WTC11 (cell line): ENCODE data around the gene ASCL2. TPM values are rescaled to one million over a fixed set of nuclear protein-coding genes. Genes with fewer than 3 reads are reported as not detected.

ENCODE experiments used
- ATAC-seq: fragments of 200-7000 bp; cut with Tn5 transposase; 2 replicates; pipeline ENCODE4 v1.10.0; 2021; ENCODE audit warnings: mild to moderate bottlenecking, moderate library complexity
- CTCF ChIA-PET: fragments of 300-600 bp; sonication (Branson Sonifier 250); formaldehyde crosslinking; loops from one replicate; lab custom pipeline; 2021; ENCODE audit warnings: antibody characterized with exemption; lab: Charles Lee
- POLR2A ChIA-PET: fragments of 350-600 bp; sonication (Branson Sonifier 250); formaldehyde crosslinking; loops from one replicate; lab custom pipeline; 2021; ENCODE audit warnings: antibody characterized with exemption; lab: Charles Lee
- DNase-seq: peaks from one replicate; pipeline ENCODE4 v3.0.0; 2021; ENCODE audit warnings: low spot score
- H3K27ac Mint-ChIP-seq: 2 replicates; pipeline ENCODE4 v1.8.0; 2021; ENCODE audit warnings: mixed read lengths
- H3K27me3 Mint-ChIP-seq: 2 replicates; pipeline ENCODE4 v1.8.0; 2021; ENCODE audit warnings: low read depth, mild to moderate bottlenecking, moderate library complexity, mixed read lengths
- H3K36me3 Mint-ChIP-seq: 2 replicates; pipeline ENCODE4 v1.8.0; 2021; ENCODE audit warnings: mixed read lengths
- H3K4me1 Mint-ChIP-seq: 2 replicates; pipeline ENCODE4 v1.8.0; 2022; ENCODE audit warnings: mixed read lengths
- H3K4me3 Mint-ChIP-seq: 2 replicates; pipeline ENCODE4 v1.8.0; 2021; ENCODE audit warnings: mild to moderate bottlenecking, moderate library complexity, mixed read lengths
- H3K9me3 Mint-ChIP-seq: 2 replicates; pipeline ENCODE4 v1.8.0; 2021; ENCODE audit warnings: mixed read lengths
- ELF4 ChIP-seq: sonication (generic); formaldehyde crosslinking; IDR thresholded peaks from 2 replicates; pipeline ENCODE4 v1.8.1; 2022; ENCODE audit warnings: low read depth, mild to moderate bottlenecking, moderate library complexity, missing genetic modification reagents
- GRHL2 ChIP-seq: fragments of 250-450 bp; sonication (Bioruptor Pico); IDR thresholded peaks from 2 replicates; pipeline ENCODE4 v1.8.0; 2022; ENCODE audit warnings: mild to moderate bottlenecking, moderate library complexity; ENCODE audit not compliant: insufficient replicate concordance, severe bottlenecking
- JUN ChIP-seq: sonication (generic); formaldehyde crosslinking; IDR thresholded peaks from 2 replicates; pipeline ENCODE4 v1.8.0; 2023; ENCODE audit warnings: mild to moderate bottlenecking, missing genetic modification reagents
- MYBL2 ChIP-seq: sonication (generic); formaldehyde crosslinking; IDR thresholded peaks from 2 replicates; pipeline ENCODE4 v1.8.1; 2023; ENCODE audit warnings: mild to moderate bottlenecking, moderate library complexity, missing genetic modification reagents
- NFYB ChIP-seq: sonication (generic); formaldehyde crosslinking; conservative IDR thresholded peaks from 2 replicates; pipeline ENCODE4 v1.8.0; 2022; ENCODE audit warnings: low read depth, missing genetic modification reagents
- NR1H2 ChIP-seq: sonication (generic); formaldehyde crosslinking; IDR thresholded peaks from 2 replicates; pipeline ENCODE4 v1.9.0; 2021; ENCODE audit warnings: mild to moderate bottlenecking, moderate library complexity, missing genetic modification reagents
- OVOL2 ChIP-seq: fragments of 250-450 bp; sonication (Bioruptor Pico); IDR thresholded peaks from 2 replicates; pipeline ENCODE4 v1.9.0; 2021; ENCODE audit warnings: mild to moderate bottlenecking, borderline replicate concordance
- SMAD3 ChIP-seq: sonication (generic); formaldehyde crosslinking; IDR thresholded peaks from 2 replicates; pipeline ENCODE4 v1.8.0; 2022; ENCODE audit warnings: missing genetic modification reagents, mild to moderate bottlenecking, borderline replicate concordance
- total RNA-seq: library from RNA; stranded (reverse); gene quantifications from 3 replicates; pipeline ENCODE4 v1.2.3, GENCODE V29; 2021
- TF ChIP-seq, protein P1 (sequence below): sonication (generic); formaldehyde crosslinking; IDR thresholded peaks from 2 replicates; pipeline ENCODE4 v1.8.0; 2022; ENCODE audit warnings: mild to moderate bottlenecking, missing genetic modification reagents
- TF ChIP-seq, protein P2 (sequence below): sonication (generic); formaldehyde crosslinking; IDR thresholded peaks from 2 replicates; pipeline ENCODE4 v1.8.0; 2022; ENCODE audit warnings: missing genetic modification reagents
- TF ChIP-seq, protein P3 (sequence below): fragments of 250-450 bp; sonication (Bioruptor Pico); IDR thresholded peaks from 2 replicates; pipeline ENCODE4 v1.9.0; 2021; ENCODE audit warnings: mild to moderate bottlenecking
- TF ChIP-seq, protein P4 (sequence below): sonication (generic); formaldehyde crosslinking; IDR thresholded peaks from 2 replicates; pipeline ENCODE4 v1.8.1; 2022; ENCODE audit warnings: missing genetic modification reagents, borderline replicate concordance
- TF ChIP-seq, protein P5 (sequence below): fragments of 250-450 bp; sonication (Bioruptor Pico); conservative IDR thresholded peaks from 2 replicates; pipeline ENCODE4 v1.9.0; 2021; ENCODE audit warnings: mild to moderate bottlenecking
- TF ChIP-seq, protein P6 (sequence below): sonication (generic); formaldehyde crosslinking; IDR thresholded peaks from 2 replicates; pipeline ENCODE4 v1.8.1; 2023; ENCODE audit warnings: mild to moderate bottlenecking, missing genetic modification reagents
- TF ChIP-seq, protein P7 (sequence below): sonication (generic); formaldehyde crosslinking; IDR thresholded peaks from 2 replicates; pipeline ENCODE4 v1.8.1; 2022; ENCODE audit warnings: mild to moderate bottlenecking, missing genetic modification reagents, moderate library complexity, borderline replicate concordance

Gene ASCL2
- total RNA-seq, 1 experiment from 2014 or later = 0.24 TPM

DNA sequence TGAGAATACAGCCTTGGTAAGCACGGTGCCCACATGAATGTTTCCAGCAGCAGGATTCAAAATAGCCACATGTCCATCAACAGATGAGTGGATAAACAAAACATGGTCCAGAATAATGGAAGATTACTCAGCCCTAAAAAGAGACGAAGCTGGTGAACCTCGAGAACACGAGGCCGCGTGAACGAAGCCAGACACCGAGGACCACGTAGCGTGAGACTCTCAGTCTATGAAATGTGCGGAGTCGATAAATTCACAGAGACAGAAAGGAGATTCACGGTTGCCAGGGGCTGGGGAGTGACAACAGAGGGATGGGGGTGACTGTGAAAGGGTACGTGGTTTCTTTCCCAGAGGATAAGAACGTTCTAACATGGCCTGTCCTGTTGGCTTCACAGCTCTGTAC is 2.9 kb upstream of the ASCL2 start (continued):
- TF ChIP-seq GRHL2 (no peak), JUN (no peak), SMAD3 (CRISPR knock-in tag) (no peak), MYBL2 (CRISPR knock-in tag) (no peak), NR1H2 (no peak), NFYB (no peak)
- TF ChIP-seq, protein P1, sequence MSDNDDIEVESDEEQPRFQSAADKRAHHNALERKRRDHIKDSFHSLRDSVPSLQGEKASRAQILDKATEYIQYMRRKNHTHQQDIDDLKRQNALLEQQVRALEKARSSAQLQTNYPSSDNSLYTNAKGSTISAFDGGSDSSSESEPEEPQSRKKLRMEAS (CRISPR knock-in tag) = no peak
- TF ChIP-seq, protein P2, sequence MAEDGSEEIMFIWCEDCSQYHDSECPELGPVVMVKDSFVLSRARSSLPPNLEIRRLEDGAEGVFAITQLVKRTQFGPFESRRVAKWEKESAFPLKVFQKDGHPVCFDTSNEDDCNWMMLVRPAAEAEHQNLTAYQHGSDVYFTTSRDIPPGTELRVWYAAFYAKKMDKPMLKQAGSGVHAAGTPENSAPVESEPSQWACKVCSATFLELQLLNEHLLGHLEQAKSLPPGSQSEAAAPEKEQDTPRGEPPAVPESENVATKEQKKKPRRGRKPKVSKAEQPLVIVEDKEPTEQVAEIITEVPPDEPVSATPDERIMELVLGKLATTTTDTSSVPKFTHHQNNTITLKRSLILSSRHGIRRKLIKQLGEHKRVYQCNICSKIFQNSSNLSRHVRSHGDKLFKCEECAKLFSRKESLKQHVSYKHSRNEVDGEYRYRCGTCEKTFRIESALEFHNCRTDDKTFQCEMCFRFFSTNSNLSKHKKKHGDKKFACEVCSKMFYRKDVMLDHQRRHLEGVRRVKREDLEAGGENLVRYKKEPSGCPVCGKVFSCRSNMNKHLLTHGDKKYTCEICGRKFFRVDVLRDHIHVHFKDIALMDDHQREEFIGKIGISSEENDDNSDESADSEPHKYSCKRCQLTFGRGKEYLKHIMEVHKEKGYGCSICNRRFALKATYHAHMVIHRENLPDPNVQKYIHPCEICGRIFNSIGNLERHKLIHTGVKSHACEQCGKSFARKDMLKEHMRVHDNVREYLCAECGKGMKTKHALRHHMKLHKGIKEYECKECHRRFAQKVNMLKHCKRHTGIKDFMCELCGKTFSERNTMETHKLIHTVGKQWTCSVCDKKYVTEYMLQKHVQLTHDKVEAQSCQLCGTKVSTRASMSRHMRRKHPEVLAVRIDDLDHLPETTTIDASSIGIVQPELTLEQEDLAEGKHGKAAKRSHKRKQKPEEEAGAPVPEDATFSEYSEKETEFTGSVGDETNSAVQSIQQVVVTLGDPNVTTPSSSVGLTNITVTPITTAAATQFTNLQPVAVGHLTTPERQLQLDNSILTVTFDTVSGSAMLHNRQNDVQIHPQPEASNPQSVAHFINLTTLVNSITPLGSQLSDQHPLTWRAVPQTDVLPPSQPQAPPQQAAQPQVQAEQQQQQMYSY (CRISPR knock-in tag) = no peak
- TF ChIP-seq, protein P3, sequence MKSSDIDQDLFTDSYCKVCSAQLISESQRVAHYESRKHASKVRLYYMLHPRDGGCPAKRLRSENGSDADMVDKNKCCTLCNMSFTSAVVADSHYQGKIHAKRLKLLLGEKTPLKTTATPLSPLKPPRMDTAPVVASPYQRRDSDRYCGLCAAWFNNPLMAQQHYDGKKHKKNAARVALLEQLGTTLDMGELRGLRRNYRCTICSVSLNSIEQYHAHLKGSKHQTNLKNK (CRISPR knock-in tag) = no peak
- TF ChIP-seq, protein P4, sequence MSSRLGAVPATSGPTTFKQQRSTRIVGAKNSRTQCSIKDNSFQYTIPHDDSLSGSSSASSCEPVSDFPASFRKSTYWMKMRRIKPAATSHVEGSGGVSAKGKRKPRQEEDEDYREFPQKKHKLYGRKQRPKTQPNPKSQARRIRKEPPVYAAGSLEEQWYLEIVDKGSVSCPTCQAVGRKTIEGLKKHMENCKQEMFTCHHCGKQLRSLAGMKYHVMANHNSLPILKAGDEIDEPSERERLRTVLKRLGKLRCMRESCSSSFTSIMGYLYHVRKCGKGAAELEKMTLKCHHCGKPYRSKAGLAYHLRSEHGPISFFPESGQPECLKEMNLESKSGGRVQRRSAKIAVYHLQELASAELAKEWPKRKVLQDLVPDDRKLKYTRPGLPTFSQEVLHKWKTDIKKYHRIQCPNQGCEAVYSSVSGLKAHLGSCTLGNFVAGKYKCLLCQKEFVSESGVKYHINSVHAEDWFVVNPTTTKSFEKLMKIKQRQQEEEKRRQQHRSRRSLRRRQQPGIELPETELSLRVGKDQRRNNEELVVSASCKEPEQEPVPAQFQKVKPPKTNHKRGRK = no peak
- TF ChIP-seq, protein P5, sequence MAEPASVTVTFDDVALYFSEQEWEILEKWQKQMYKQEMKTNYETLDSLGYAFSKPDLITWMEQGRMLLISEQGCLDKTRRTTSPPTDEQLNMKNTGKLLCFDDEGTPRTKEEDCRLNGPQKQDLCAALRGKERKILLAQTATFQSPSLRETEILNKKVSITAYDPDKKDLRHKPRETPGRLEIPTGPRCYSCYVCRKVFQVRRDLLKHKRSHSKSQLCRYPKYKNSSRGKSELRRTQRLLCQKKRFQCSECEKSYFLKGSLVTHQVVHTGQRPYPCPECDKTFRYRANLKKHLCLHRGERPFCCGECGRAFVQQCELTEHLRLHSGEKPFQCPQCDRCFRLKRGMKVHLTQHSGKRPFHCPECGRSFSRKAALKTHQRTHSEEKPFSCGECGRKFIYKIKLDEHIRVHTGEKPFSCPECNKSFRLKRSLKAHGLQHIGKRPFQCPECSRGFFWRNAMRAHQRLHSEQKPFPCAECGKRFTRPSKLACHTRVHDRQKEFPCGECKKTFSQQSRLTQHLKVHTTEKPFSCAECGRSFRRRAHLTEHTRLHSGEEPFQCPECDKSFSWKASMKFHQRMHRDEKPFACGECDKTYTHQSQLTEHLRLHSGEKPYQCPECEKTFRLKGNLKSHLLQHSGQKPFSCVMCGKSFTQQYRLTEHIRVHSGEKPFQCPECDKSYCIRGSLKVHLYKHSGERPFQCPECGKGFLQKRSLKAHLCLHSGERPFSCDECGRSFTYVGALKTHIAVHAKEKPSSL (CRISPR knock-in tag) = no peak
- TF ChIP-seq, protein P6, sequence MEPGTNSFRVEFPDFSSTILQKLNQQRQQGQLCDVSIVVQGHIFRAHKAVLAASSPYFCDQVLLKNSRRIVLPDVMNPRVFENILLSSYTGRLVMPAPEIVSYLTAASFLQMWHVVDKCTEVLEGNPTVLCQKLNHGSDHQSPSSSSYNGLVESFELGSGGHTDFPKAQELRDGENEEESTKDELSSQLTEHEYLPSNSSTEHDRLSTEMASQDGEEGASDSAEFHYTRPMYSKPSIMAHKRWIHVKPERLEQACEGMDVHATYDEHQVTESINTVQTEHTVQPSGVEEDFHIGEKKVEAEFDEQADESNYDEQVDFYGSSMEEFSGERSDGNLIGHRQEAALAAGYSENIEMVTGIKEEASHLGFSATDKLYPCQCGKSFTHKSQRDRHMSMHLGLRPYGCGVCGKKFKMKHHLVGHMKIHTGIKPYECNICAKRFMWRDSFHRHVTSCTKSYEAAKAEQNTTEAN (CRISPR knock-in tag) = no peak
- TF ChIP-seq, all 79 proteins: peak for 0

DNA sequence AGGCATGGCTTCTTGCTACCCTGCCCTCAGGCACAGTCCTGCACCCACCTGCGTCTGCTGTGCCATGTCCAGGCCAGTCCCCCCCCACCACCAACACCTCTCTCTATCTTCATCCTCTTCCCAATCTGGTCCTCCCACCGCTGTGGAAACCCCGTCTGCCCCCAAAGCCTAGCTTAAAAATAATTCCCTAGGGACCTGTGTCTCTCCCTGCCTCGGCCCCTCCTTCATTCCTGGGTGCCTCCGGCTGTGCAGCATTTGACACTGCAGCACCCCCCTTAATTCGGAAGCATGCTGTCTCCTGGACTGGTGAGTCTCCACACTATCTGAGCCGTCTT is 2.5 kb upstream of the ASCL2 start:
- Mint-ChIP-seq H3K27me3 (peaks cover 77% of the 10 kb centered on the region), H3K27ac (no peak overlapping the region), H3K9me3 (no peaks in the 10 kb centered on the region), H3K4me1 (peaks cover 23% of the 10 kb centered on the region)
- DNase-seq = no peak
- POLR2A ChIA-PET = no interaction called here
- CTCF ChIA-PET = no interaction called here
- no peak for TF ChIP-seq ELF4
- TF ChIP-seq OVOL2 (CRISPR knock-in tag) = no peak
- TF ChIP-seq, protein P7, sequence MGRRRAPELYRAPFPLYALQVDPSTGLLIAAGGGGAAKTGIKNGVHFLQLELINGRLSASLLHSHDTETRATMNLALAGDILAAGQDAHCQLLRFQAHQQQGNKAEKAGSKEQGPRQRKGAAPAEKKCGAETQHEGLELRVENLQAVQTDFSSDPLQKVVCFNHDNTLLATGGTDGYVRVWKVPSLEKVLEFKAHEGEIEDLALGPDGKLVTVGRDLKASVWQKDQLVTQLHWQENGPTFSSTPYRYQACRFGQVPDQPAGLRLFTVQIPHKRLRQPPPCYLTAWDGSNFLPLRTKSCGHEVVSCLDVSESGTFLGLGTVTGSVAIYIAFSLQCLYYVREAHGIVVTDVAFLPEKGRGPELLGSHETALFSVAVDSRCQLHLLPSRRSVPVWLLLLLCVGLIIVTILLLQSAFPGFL (CRISPR knock-in tag) = no peak
- TF ChIP-seq, all 79 proteins: peak for 0
- Mint-ChIP-seq H3K36me3 (no peaks in the 10 kb centered on the region), H3K4me3 (no peak overlapping the region)
- ATAC-seq = no peak
